Activated gamma-delta T cell treated with Interleukin-2 at 50 U/mL for 16 hours (primary cell): Measurements from ENCODE around the gene ZFR2.

Experiments used
- DNase-seq: peaks from one replicate; pipeline ENCODE4 v3.0.0-alpha.2; 2020

The ZFR2 gene

DNA sequence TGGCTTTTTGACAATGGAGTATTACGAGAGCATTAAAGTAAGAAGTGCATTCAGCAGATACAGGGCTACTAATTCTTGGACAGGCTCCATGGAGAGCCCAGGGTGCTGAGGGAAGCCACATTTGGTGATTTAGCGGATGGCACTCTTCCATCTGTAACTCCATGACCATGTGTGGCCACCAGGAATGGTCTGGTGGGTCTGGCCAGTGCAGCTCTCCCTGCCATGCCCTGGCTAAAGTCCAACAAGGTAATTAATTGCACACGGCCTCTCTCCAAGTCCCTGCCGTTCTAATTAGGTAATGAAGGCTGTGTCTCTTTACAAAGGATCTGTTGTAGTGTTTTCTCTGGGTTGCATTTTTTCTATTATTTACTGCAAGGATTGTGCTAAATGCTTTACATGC is 4.3 kb upstream of the ZFR2 start:
- no peak for DNase-seq

DNA sequence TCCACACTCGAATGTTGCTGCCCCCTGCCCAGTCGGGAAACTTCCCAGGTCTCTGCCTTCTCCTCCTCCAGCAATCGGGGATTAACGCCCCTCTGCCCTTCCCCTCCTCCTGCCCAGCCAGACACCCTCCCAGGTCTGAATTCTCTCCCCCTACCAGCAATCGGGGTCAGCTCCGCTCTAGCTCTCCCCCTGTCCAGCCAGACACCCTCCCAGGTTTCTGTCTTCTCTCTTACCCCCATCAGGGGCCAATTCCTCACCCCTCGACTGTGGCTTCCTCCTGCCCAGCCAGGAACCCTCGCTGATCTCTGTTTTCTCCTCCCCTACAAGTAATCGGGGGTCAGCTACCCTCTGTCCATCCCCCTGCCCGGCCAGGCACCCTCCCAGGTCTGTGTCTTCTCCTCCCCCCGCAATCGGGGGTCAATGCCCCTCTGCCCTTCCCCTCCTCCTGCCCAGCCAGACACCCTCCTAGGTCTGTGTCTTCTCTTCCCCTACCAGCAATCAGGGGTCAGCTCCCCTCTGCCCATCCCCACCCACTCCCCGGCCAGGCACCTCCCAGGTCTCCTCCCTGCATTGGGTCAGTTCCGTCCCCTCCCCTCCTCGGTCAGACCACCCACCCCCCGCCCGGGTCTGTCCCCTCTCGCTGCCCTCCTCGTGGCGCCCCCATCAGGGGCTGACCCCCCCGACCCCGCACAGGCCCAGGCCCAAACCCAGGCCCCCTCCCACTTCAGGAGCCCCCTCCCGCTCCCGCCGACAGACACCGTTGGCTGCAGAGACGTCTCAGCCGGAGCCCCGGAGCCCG is 668 bp downstream of the ZFR2 start:
- DNase-seq: no peak

DNA sequence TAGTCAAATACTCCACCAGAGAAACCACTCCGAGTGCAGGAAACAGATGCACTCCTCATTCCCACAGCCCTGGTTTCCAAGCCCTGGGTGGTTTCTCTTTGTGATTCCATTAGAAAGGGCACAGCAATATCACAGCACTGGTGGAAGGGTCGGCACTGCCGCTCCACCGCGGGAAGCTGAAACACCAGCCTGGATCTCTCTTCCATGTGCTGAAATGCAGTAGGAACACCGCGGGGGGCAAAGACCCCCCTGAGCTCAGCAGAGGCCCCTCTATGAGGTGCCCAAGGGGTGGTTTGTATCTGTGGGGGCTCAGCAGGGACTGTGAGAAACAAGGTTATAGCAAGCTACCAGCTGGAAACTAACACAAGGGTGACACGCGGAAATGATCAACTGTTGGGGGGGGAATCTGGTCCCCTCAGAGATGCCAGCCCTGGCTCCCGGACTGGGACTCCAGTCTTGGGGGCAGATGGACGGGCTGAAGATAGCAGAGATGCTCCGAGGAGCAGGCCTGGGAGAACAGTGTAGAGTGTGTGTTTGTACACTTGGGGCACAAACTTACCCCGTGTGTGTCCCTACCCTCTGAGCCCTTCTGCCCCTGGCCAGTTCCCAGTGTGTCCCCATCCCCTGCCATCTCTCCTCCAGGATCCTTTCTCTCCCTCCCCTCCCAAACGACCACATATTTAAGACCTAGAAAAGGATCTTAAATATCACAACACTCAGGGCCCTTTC is 1.8 kb downstream of the ZFR2 start:
- DNase-seq: no peak

DNA sequence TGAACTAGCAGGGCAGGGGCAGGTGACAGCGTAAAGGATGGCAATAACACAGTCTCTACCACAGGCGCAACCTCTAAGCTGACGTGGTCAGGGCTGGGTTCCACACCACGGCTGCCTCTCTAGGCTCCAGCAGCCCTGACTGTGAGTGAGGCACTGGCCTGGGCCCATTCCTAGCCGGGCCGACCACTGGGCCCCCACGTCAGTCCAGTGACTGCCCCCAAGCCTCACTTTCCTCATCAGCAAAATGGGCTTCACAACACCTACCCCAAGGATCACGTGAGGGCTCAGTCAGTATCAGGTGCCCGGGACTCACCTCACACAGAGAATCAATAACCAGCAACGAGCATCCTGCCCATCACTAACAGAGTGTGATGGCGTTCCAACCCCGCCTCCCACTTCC is 5.2 kb downstream of the ZFR2 start:
- no peak for DNase-seq

DNA sequence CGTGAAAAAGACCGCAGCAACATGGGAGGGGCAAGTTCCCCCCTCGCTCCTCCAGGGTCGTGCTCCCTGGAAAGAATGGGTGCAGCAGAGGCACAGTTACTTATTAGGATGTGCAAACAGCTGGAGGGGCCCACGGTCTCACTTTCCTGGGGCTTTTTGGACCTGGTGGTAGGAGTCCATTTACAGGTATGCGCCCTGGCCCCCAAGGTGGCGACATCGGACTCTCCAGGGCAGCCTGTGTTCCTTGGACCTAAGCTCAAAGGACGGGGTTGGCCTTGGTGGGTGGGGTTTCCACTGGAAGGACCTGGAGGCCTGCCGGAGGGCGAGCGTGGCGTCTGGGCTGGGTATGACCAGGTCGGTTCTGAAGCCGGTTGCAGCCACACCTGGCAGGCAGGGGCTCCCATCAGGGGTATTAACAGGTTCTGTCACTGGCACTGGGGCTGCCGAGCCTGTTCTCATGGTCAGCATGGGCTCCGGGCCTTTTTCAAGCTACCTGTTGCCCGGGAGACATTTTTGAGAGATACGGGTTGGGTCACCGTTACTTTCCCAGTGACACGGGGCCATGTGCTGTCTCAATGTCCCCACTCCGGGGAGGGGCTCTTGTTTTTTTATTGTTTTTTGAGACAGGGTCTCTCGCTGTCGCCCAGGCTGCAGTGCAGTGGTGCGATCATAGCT is 5.9 kb downstream of the ZFR2 start:
- DNase-seq: no peak

DNA sequence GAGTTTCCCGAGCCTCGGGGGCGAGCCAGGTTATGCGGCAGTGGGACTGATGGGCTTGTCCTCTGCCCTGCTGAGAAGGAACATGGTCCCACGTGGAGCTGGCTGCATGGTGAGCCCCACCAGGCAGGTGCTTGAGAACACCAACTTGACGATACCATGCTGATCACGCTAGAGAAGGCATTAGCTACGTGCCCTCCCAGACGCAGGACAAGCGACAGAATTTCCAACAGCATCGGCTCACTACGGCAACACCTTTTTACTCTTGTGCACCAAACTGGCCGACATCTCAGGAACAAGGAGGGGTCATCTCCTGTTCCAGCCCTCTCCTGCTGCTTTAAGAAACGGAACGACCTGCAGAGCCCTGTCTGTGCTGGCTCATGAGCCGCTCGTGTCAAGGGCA is 8.3 kb downstream of the ZFR2 start:
- no peak for DNase-seq

DNA sequence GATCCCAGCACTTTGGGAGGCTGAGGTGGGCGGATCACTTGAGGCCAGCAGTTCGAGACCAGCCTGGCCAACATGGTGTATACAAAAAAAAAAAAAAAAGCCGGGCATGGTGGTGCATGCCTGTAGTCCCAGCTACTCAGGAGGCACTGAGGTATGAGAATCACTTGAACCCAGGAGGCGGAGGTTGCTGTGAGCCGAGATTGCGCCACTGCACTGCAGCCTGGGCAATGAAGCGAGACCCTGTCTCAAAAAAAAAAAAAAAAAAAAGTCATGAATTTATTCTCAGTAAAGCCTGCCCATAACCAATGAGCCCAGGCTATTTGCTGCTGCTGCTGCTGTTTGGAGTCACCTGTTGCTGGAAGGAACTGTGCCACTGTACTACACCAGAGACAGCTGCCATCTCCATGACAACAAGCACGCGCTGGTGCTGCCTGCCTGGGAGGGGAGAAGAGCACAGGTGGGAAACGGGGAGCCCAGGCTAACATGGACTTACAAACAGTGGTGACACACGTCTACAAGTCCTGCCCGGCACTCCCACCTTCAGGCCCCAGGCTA is 11.3 kb downstream of the ZFR2 start:
- no peak for DNase-seq

DNA sequence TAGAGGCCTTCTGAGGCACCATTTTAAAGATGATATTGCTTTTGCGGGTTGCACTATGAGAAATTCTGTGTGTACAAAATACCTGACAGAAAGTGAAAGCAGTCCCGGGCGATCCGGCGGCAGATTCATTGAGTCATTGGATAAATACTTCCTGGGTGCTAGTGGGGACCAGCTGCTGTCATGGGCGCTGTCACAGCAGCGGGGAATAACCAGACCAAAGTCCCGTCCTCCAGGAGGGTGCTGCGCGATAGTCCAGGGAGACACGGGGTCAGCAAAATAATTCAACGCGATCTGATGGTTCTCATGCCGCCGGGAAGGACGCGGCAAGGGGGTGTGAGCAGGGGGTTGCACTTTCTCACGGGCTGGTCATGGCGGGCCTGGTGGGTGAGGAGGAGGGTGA is 13.5 kb downstream of the ZFR2 start:
- DNase-seq: no peak

DNA sequence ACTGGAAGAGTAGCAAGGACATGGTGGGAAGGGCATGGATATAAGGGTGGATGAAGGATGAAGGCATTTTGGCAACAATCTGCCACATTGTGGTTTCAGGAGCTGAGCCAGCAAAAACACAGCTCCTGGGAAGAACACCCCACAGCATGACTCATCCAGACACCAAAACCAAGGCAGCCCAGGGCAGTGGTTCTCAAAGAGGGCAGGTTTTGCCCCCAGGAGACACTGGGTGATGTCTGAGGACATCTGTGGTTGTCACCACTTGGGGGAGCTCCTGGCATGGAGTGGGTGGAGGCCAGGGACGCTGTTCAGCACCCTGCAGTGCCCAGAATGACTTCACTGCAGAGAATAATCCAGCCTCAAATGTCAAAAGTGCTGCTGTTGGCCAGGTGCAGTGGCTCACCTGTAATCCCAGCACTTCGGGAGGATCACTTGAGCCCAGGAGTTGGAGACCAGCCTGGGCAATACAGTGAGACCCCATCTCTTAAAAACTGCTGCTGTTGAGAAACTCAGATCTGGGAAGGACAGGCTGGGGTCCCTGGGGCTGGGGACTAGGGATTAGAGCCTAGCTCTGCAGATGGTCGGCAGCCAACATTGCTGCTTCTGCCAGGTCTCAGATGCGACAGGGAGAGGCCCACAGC is 16.1 kb downstream of the ZFR2 start:
- peak; percentile 58 for DNase-seq

DNA sequence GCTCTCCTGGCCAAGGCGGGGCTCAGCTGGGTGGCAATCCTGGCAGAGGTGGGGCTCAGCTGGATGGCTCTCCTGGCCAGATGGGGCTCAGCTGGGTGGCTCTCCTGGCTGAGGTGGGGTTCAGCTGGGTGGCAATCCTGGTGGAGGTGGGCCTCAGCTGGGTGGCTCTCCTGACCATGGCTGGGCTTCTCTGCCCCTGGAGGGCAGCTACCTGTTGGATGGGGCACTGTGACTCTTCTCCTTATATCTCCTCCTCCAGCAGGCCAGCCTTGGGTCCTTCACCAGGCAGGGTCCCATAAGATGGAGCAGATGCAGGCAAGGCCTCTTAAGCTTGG is 16.7 kb downstream of the ZFR2 start:
- DNase-seq: no peak

DNA sequence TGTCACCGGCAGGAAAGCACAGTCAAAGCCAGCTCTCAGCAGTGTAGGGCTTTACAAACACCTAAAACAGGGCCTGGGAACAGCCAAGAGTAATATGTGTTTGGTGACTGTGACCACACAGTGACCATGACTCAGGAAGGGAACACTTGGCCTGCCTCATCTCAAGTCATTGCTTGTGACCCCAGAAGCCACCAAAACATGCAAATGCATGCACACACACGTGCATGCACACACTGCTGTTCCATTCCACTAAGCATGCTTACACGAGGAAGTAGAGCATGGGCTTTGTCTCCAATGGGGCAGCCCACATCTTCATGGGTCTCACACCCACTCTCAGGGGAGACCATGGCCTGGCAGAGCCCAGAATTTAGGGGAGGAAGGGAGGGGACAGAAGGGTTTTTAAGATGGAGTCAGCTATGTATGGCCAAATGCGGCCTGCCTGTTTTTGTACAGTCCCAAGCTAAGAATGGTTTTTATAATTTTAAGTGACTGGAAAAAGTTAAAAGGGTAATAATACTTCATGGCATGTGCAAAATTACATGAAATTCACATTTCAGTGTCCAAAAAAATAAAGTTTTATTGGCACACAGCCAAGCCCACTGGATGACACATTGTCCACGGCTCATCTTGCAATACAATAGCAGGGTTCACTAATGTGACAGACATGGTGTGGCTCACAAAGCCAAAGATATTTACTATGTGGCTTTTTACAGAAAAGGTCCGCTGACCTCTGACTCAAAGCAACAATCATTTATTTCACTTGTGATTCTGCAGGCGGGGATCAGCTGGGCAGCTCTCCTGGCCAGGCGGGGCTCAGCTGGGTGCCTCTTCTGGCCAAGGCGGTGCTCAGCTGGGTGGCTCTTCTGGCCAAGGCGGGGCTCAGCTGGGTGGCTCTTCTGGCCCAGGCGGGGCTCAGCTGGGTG is 17.3 kb downstream of the ZFR2 start:
- DNase-seq: no peak

DNA sequence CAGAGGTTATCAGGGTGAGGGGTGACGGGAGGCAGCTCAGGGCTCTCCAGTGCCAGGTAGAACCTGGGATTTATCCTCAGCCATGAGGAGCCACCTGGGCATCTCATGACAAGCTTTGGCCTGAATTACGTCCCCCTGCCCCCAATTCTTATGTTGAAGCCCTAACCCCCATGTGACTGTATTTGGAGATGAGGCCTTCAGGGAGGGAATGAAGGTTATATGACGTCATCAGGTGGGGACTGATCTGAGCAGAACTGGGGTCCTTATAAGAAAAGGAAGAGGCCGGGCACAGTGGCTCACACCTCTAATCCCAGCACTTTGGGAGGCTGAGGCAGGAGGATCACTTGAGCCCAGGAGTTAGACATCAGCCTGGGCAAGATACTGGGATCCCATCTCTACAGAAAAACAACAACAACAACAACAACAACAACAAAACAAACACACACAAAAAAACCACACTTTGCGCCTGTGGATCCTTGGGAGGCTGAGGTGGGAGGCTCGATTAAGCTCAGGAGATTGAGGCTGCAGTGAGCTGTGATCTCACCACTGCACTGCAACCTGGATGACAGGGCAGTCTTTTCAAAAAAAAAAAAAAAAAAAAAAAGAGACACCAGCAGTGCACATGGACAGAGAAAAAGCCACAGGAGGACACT is 18.4 kb downstream of the ZFR2 start:
- DNase-seq: no peak

DNA sequence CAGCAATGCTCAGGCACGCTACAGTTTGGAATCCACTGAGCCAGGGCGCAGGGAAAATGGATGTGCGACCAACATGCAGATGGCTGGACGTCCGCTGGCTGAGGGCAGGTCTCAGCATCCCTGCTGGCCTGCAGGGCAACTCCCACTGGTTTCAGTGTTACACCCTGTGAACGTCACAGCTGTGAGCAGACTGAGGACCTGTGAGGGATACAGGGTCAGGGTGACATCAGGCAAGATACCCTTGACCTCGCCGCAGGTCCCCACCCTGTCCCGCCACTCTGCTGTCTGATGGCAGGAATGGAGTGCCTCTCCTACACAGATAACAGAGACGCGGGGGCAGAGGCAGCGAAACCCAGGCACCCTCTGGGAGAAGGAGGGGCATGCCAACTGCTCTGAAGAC is 19.1 kb downstream of the ZFR2 start:
- DNase-seq: no peak

DNA sequence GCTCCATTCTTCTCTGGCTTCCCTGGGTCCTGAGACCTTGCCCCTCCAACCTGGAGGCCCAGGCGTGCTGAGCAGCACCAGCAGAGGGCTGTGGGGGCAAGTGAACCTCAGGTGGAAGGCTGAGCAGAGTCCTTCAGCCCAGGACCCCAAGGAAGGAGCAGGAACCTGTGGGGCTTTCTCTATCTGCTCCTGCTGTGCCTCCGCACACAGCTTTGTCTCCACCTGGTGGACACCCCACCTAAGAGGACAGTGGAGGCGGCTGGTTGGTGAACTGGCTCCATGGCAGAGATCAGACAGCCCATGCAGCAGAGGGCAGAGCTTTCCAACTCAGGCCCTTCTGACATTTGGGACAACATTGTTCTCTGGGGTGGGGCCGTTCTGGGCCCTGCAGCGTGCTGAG is 19.7 kb downstream of the ZFR2 start:
- DNase-seq: peak; percentile 58

DNA sequence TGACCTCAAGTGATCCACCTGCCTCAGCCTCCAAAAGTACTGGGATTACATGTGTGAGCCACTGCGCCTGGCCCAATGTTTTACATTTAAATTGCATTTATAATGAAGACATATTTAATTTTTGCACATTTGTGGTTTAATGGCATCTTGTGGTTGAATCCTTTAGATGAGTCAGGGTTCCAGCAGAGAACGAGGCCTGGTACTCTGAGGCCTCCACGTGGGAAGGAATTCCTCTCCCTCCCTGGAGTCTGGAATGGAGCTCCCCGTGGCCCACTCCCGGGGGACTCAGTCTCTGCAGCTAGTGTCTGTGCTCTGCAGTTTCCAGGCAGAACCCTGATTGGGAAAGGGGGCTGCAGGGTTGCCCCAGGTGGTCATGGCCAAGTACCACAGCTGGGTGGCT is 24.2 kb downstream of the ZFR2 start:
- DNase-seq: no peak

DNA sequence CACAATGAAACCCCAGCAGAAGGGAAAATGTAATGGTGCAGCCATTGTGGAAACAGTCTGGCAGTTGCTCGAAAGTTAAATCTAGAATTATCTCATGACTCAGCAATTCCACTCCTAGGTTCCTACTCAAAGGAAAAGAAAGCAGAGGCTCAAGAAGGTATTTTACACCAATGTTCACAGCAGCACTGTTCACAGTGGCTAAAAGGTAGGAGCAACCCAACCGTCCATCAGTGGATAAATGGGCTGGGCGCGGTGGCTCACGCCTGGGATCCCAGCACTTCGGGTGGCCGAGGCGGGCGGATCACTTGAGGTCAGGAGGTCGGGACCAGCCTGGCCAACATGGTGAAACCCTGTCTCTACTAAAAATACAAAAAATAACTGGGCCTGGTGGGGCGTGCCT is 25.9 kb downstream of the ZFR2 start:
- DNase-seq: no peak

DNA sequence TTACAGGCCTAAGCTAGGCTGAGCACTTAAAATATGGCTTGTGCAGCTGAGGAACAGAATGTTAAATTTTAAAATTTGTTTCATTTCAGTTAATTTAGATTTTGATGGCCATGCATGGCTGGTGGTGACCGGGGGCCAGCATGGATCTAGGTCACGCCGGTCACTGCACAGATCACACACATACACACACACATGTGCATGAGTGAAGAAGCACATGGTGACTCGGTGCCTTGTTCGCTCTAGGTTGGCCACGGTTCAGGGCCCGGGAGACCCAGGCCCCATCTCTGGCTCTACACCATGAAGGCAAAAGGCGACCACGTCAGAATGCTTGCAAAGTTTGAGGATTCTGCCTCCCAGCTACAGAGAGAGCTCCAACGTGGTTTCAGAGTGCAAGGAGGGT is 28.0 kb downstream of the ZFR2 start:
- DNase-seq: no peak

DNA sequence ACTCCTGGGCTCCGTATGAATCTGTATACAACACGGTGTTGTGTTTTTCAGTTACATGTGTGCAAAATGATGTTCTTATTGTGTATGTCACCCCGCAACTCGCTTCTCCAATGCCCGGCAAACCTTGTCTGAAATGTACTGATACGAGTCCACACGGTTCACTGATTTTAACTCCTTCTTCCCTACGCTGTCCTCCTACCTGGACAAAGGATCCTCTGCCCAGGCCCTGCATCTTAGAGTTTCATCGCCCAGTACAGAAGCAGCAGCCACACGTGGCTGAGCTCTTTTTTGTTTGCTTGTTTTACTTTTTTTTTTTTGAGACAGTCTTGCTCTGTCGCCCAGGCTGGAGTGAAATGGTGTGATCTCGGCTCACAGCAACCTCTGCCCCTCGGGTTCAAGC is 28.9 kb downstream of the ZFR2 start:
- DNase-seq: no peak

DNA sequence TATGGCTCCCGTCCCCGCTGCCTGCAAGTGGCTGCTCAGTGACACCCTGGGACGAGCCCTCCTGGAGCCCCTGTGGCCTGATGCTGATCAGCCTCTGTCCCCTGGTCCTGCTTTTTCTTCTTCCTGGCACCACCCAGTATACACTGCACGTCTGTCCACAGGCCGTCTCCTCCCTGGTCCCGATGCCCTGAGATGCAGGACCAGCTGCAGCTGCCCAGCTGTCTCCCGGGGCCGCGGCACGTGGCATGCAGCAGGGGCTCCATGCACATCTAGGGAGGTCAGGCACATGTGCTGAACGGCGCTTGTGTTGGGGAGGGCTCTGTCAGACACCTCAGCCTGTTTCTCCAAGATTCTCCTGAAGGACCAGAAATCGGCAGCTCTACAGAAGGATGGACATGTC is 30.2 kb downstream of the ZFR2 start:
- no peak for DNase-seq

DNA sequence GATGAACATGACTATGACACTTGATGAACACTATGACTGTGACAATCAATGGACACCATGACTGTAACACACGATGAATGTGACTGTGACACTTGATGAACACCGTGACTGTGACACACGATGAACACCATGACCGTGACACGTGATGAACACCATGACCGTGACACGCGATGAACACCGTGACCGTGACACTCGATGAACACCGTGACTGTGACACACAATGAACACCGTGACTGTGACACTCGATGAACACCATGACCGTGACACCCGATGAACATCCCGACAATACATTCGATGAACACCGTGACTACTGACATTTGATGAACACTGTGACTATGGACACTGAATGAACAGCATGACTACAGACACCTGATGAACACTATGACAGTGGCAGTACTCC is 30.9 kb downstream of the ZFR2 start:
- DNase-seq: no peak

DNA sequence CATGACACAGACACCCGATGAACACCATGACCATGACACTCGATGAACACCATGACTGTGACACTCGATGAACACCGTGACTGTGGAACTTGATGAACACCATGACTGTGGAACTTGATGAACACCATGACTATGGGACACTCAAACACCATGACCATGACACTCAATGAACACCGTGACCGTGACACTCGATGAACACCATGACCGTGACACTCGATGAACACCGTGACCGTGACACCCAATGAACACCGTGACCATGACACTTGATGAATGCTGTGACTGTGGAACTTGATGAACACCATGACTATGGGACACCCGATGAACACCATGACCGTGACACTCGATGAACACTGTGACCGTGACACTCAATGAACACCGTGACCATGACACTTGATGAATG is 31.5 kb downstream of the ZFR2 start:
- DNase-seq: no peak

DNA sequence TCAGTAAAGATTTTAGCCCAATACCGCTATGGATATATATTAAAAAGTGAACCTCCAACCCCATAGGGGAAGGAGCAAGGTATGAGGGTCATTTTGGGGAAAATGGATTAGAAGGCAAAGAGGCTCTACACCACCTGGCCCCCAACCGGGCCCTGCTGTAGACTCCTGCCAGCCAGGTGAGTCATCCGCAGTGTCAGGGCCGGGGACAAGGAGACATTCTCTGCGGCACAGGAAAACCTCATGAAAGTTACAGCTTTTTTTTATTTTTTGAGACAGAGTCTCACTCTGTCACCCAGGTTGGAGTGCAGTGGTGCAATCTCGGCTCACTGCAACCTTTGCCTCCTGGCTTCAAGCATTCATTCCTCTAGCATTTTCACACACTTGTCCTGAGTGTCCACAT is 32.0 kb downstream of the ZFR2 start:
- peak; percentile 14 for DNase-seq
